ENCODE measurements around the gene MCF2L2. TPM values are rescaled to one million over a fixed set of nuclear protein-coding genes. Genes with fewer than 3 reads are reported as not detected.

The MCF2L2 gene
- total and polyA plus RNA-seq, 7 experiments from 2014 or later: 0.15 to 4.3 (median 0.47) TPM; not detected in 1

DNA sequence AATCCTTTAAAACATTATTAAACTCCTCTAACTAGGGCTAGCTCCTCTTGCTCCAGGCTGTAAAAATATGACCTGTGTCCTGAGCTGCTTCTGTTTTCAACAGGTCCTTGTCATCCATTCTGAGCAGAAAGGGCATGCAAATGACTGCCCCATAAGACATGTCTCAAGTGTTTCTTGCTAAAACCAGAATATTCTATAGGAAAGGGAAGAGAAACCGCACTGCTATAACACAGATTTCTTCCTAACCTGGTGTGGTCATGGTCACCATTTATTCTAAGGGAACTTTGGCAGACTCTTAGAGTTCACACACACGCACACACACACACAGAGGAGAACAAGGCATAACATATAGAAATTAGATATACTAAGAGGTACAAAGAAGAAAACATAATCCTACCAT is 209.6 kb downstream of the MCF2L2 start:
- Histone ChIP-seq H3K4me3 (ENCODE audit: low read length) (no peak overlapping the region), H3K9me3 (ENCODE audit: control insufficient read depth in 2 of 3, low read length in 3 of 3) (no peaks in the 10 kb centered on the region), H3K27me3 (ENCODE audit: control insufficient read depth in 2 of 2, insufficient read depth in 2 of 2, low read length in 2 of 2) (no peaks in the 10 kb centered on the region), H3K4me1 (ENCODE audit: control insufficient read depth in 2 of 2, insufficient read depth in 2 of 2, low read length in 2 of 2) (no peaks in the 10 kb centered on the region), H3K36me3 (ENCODE audit: control insufficient read depth in 2 of 3, insufficient read depth in 3 of 3, low read length in 3 of 3) (no peaks in the 10 kb centered on the region), H3K27ac (ENCODE audit: low read depth, low read length) (no peak overlapping the region)
- intact Hi-C loops (cut with micrococcal nuclease): no loop called here
- ChIA-PET POLR2A (no interaction called here), CTCF (no interaction called here)
- ATAC-seq: peak; percentile 36
- Mint-ChIP-seq H3K27ac (no peak overlapping the region), H3K4me1 (peaks cover 0 to 2% (median under 1%) of the 10 kb centered on the region in 7 donors), H3K36me3 (no peaks in the 10 kb centered on the region), H3K4me3 (no peak overlapping the region), H3K9me3 (no peaks in the 10 kb centered on the region), H3K27me3 (peaks cover 0 to 21% (median 8%) of the 10 kb centered on the region in 5 donors)
- DNase-seq: no peak

DNA sequence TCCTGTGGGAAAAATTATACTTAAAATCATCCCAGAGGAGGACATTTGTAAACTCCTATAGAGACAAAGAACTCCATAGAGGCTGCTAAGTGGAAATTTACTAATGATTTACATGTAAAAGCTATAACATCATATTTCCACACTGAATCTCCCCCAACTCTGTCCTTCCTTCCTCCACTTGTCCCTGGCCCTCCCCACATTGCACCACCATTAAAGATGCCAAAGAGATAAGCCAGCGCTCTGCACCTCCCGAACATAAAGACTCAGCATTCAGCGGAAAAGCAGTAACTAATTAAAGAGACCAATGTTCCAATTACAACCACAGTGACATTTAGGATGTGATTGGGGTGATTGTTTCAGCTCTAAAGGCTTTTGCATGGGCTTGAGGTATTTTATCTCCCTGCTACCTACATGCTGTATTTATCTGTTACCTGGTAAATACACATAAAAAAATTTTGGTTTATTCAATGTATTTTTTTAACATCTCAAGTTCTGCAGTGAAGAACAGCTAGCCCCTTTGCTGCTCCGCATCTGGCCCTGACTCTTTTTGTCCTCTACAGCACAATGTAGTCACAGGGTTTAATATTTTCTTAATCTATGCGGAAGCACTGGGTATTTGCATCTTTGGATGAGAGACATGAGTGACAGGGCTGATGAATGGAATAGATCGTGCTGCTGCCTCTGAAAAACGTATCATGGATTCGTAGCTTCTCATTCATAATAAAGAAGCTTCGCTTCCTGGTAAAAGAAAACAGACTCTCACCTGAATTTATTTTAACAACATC is 210.7 kb downstream of the MCF2L2 start:
- H3K4me1 Mint-ChIP-seq: no peaks in the 10 kb centered on the region
- H3K36me3 Mint-ChIP-seq: no peaks in the 10 kb centered on the region
- H3K27ac Mint-ChIP-seq: no peak overlapping the region
- H3K27me3 Mint-ChIP-seq: peaks cover 0 to 22% (median 8%) of the 10 kb centered on the region in 5 donors
- no peaks in the 10 kb centered on the region for H3K9me3 Mint-ChIP-seq
- intact Hi-C loops (cut with micrococcal nuclease): no loop called here
- Histone ChIP-seq H3K27ac (ENCODE audit: low read depth, low read length) (no peak overlapping the region), H3K36me3 (ENCODE audit: control insufficient read depth in 2 of 3, insufficient read depth in 3 of 3, low read length in 3 of 3) (no peaks in the 10 kb centered on the region), H3K4me1 (ENCODE audit: control insufficient read depth in 2 of 2, insufficient read depth in 2 of 2, low read length in 2 of 2) (no peaks in the 10 kb centered on the region), H3K4me3 (ENCODE audit: low read length) (no peak overlapping the region), H3K27me3 (ENCODE audit: control insufficient read depth in 2 of 2, insufficient read depth in 2 of 2, low read length in 2 of 2) (no peaks in the 10 kb centered on the region), H3K9me3 (ENCODE audit: control insufficient read depth in 2 of 3, low read length in 3 of 3) (no peaks in the 10 kb centered on the region)
- POLR2A ChIA-PET: interaction anchor here (0.7 kb wide), 1 partner anchor 786 kb away, joined by 3 read pairs; no protein-coding TSS in a partner anchor
- no peak overlapping the region for H3K4me3 Mint-ChIP-seq
- ATAC-seq (no peak), DNase-seq (no peak)
- CTCF ChIA-PET: no interaction called here

GRCh38 chr3:183215591-183216202 is 212.7 kb downstream of the MCF2L2 start:
- no peak overlapping the region for H3K4me3 Mint-ChIP-seq
- H3K27me3 Mint-ChIP-seq: peaks cover 0 to 25% (median 12%) of the 10 kb centered on the region in 5 donors
- intact Hi-C loops (cut with micrococcal nuclease): no loop called here
- no peak for ATAC-seq
- POLR2A ChIA-PET: no interaction called here
- peaks cover 0 to 6% (median 0%) of the 10 kb centered on the region in 5 donors for H3K36me3 Mint-ChIP-seq
- H3K4me1 ChIP-seq (ENCODE audit: control insufficient read depth in 2 of 2, insufficient read depth in 2 of 2, low read length in 2 of 2): no peaks in the 10 kb centered on the region
- H3K9me3 Mint-ChIP-seq: peaks cover 0 to 5% (median 0%) of the 10 kb centered on the region in 11 donors
- CTCF ChIA-PET: no interaction called here
- no peak overlapping the region for H3K27ac Mint-ChIP-seq
- H3K4me1 Mint-ChIP-seq: peaks cover 0 to 6% (median 0%) of the 10 kb centered on the region in 7 donors
- no peaks in the 10 kb centered on the region for H3K36me3 ChIP-seq (ENCODE audit: control insufficient read depth in 2 of 3, insufficient read depth in 3 of 3, low read length in 3 of 3)
- H3K27me3 ChIP-seq (ENCODE audit: control insufficient read depth in 2 of 2, insufficient read depth in 2 of 2, low read length in 2 of 2): no peaks in the 10 kb centered on the region
- DNase-seq: no peak
- H3K27ac ChIP-seq (ENCODE audit: low read depth, low read length): no peak overlapping the region
- H3K9me3 ChIP-seq (ENCODE audit: control insufficient read depth in 2 of 3, low read length in 3 of 3): no peaks in the 10 kb centered on the region
- no peak overlapping the region for H3K4me3 ChIP-seq (ENCODE audit: low read length)

GRCh38 chr3:183214277-183214612 is 214.2 kb downstream of the MCF2L2 start:
- Mint-ChIP-seq H3K36me3 (peaks cover 0 to 13% (median 0%) of the 10 kb centered on the region in 5 donors), H3K4me1 (peaks cover 0 to 6% (median 0%) of the 10 kb centered on the region in 7 donors), H3K4me3 (no peak overlapping the region), H3K27ac (peak overlapping the region in 1 of 9 donors; percentile 8), H3K9me3 (peaks cover 0 to 9% (median 0%) of the 10 kb centered on the region in 11 donors), H3K27me3 (peaks cover 0 to 27% (median 16%) of the 10 kb centered on the region in 5 donors)
- intact Hi-C loops (cut with micrococcal nuclease): no loop called here
- ATAC-seq: no peak
- H3K27ac ChIP-seq (ENCODE audit: low read depth, low read length): no peak overlapping the region
- no peaks in the 10 kb centered on the region for H3K36me3 ChIP-seq (ENCODE audit: control insufficient read depth in 2 of 3, insufficient read depth in 3 of 3, low read length in 3 of 3)
- ChIA-PET CTCF (no interaction called here), POLR2A (no interaction called here)
- H3K27me3 ChIP-seq (ENCODE audit: control insufficient read depth in 2 of 2, insufficient read depth in 2 of 2, low read length in 2 of 2): no peaks in the 10 kb centered on the region
- H3K4me1 ChIP-seq (ENCODE audit: control insufficient read depth in 2 of 2, insufficient read depth in 2 of 2, low read length in 2 of 2): no peaks in the 10 kb centered on the region
- H3K4me3 ChIP-seq (ENCODE audit: low read length): no peak overlapping the region
- H3K9me3 ChIP-seq (ENCODE audit: control insufficient read depth in 2 of 3, low read length in 3 of 3): no peaks in the 10 kb centered on the region
- no peak for DNase-seq

GRCh38 chr3:183213415-183214276 is 214.8 kb downstream of the MCF2L2 start:
- Histone ChIP-seq H3K9me3 (ENCODE audit: control insufficient read depth in 2 of 3, low read length in 3 of 3) (no peaks in the 10 kb centered on the region), H3K4me1 (ENCODE audit: control insufficient read depth in 2 of 2, insufficient read depth in 2 of 2, low read length in 2 of 2) (no peaks in the 10 kb centered on the region), H3K27me3 (ENCODE audit: control insufficient read depth in 2 of 2, insufficient read depth in 2 of 2, low read length in 2 of 2) (no peaks in the 10 kb centered on the region), H3K27ac (ENCODE audit: low read depth, low read length) (no peak overlapping the region), H3K36me3 (ENCODE audit: control insufficient read depth in 2 of 3, insufficient read depth in 3 of 3, low read length in 3 of 3) (no peaks in the 10 kb centered on the region), H3K4me3 (ENCODE audit: low read length) (no peak overlapping the region)
- ChIA-PET POLR2A (no interaction called here), CTCF (no interaction called here)
- Mint-ChIP-seq H3K27me3 (peaks cover 0 to 21% (median 12%) of the 10 kb centered on the region in 5 donors), H3K4me1 (peaks cover 0 to 6% (median 0%) of the 10 kb centered on the region in 7 donors), H3K9me3 (peaks cover 0 to 9% (median 0%) of the 10 kb centered on the region in 11 donors), H3K4me3 (no peak overlapping the region), H3K27ac (peak overlapping the region in 1 of 9 donors; percentile 8), H3K36me3 (peaks cover 0 to 13% (median 0%) of the 10 kb centered on the region in 5 donors)
- no peak for ATAC-seq
- intact Hi-C loops (cut with micrococcal nuclease): no loop called here
- no peak for DNase-seq

DNA sequence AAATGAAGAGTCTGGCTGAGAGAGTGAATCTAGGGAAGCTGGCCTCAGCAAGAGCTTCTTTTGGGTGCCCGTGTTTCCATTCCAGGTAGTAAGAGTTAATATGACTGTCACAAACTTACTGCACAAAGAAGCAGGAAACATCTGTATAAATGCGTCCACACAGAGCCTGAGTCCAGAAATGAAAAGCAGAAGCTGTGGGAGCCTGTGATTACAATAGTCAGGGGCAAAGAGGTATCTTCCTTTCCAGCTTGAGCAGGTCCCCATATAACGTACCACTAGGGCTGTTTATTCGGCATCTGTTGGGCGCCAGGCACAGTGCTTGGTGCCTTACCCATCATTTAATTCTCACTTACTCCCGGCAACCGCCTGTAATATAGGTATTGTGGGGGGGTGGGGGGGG is 215.9 kb downstream of the MCF2L2 start:
- H3K27ac ChIP-seq (ENCODE audit: low read depth, low read length): no peak overlapping the region
- no peaks in the 10 kb centered on the region for H3K27me3 ChIP-seq (ENCODE audit: control insufficient read depth in 2 of 2, insufficient read depth in 2 of 2, low read length in 2 of 2)
- Mint-ChIP-seq H3K4me1 (peaks cover 0 to 6% (median 0%) of the 10 kb centered on the region in 7 donors), H3K36me3 (peaks cover 0 to 18% (median 0%) of the 10 kb centered on the region in 5 donors), H3K9me3 (peaks cover 0 to 15% (median 0%) of the 10 kb centered on the region in 11 donors), H3K4me3 (no peak overlapping the region), H3K27me3 (peaks cover 0 to 17% (median 8%) of the 10 kb centered on the region in 5 donors), H3K27ac (no peak overlapping the region)
- no peaks in the 10 kb centered on the region for H3K4me1 ChIP-seq (ENCODE audit: control insufficient read depth in 2 of 2, insufficient read depth in 2 of 2, low read length in 2 of 2)
- POLR2A ChIA-PET: no interaction called here
- H3K9me3 ChIP-seq (ENCODE audit: control insufficient read depth in 2 of 3, low read length in 3 of 3): no peaks in the 10 kb centered on the region
- no peaks in the 10 kb centered on the region for H3K36me3 ChIP-seq (ENCODE audit: control insufficient read depth in 2 of 3, insufficient read depth in 3 of 3, low read length in 3 of 3)
- H3K4me3 ChIP-seq (ENCODE audit: low read length): no peak overlapping the region
- intact Hi-C loops (cut with micrococcal nuclease): no loop called here
- CTCF ChIA-PET: no interaction called here
- ATAC-seq (peak; percentile 68), DNase-seq (no peak)
